ENCODE measurements around the gene RASGRP4. TPM values are rescaled to one million over a fixed set of nuclear protein-coding genes. Genes with fewer than 3 reads are reported as not detected.

RASGRP4 gene
- total RNA-seq, 1 experiment from 2014 or later, result not detected

DNA sequence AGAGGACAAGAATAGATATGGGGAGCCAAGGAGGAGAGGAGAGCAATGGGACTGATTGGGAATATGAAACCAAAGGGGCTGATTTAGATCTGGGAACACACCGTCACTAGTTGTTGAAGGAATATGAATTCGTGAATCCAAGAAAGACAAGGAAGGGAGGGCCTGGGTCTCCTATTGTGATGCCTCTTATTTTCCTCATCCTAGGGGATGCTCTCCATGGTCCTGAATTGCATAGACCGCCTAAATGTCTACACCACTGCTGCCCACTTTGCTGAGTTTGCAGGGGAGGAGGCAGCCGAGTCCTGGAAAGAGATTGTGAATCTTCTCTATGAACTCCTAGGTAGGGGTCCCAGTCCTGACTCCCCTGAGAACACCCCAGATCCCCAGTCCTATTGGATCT lies 29.0 kb upstream of the RASGRP4 start:
- H3K9me3 ChIP-seq (ENCODE audit: low read depth, low read length, poor library complexity, severe bottlenecking), result no peaks in the 10 kb centered on the region
- CTCF ChIA-PET, result no interaction called here
- intact Hi-C loops (cut with micrococcal nuclease; ENCODE audit: unreplicated experiment), result no loop called here
- no peak for TF ChIP-seq EZH2 (IDR thresholded peaks at IDR 0.05; ENCODE audit: borderline replicate concordance, low read depth, low read length, poor library complexity, severe bottlenecking)
- no peak for TF ChIP-seq CTCF (conservative IDR thresholded peaks at IDR 0.05; ENCODE audit: low read depth, low read length)
- H3K27me3 ChIP-seq (replicated peaks; ENCODE audit: insufficient read depth, low read depth, low read length, poor library complexity), result no peaks in the 10 kb centered on the region
- H3K4me1 ChIP-seq (ENCODE audit: insufficient read depth, low read length, poor library complexity, severe bottlenecking), result no peaks in the 10 kb centered on the region
- no peak overlapping the region for H3K27ac ChIP-seq (ENCODE audit: low read depth, low read length, poor library complexity, severe bottlenecking)
- H3K36me3 ChIP-seq (ENCODE audit: insufficient read depth, low read length, poor library complexity, severe bottlenecking), result no peaks in the 10 kb centered on the region
- peak; percentile 62 for DNase-seq (ENCODE audit: low spot score)
- no peak overlapping the region for H3K4me3 ChIP-seq (ENCODE audit: low read depth, low read length, poor library complexity, severe bottlenecking)
- no TSS peak for BruUV-seq (replicated peaks)
- POLR2A ChIA-PET (ENCODE audit: low non-redundant PET), result no interaction called here

DNA sequence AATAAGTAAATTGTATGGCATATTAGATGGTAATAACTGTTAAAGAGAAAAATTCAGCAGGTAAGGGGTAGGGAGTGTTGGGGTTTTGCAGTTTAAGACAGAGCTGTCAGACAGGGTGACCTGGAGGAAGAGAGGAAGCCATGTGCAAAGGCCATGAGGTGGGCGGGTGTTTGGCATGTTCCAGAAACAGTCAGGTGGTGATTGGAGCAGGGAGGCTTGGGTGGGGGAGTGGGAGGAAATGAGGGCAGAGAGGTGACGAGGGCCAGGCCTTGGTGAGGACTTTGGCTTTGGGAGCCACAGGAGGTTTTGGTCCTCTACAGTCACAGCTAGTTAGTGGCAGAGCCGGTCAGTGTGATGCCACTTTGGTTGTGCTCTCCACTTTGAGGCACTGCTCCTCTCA lies 27.6 kb upstream of the RASGRP4 start:
- no TSS peak for BruUV-seq (replicated peaks)
- CTCF ChIA-PET, result no interaction called here
- Histone ChIP-seq H3K27ac (ENCODE audit: low read depth, low read length, poor library complexity, severe bottlenecking) (no peak overlapping the region), H3K9me3 (ENCODE audit: low read depth, low read length, poor library complexity, severe bottlenecking) (no peaks in the 10 kb centered on the region), H3K36me3 (ENCODE audit: insufficient read depth, low read length, poor library complexity, severe bottlenecking) (no peaks in the 10 kb centered on the region), H3K4me1 (ENCODE audit: insufficient read depth, low read length, poor library complexity, severe bottlenecking) (no peaks in the 10 kb centered on the region), H3K4me3 (ENCODE audit: low read depth, low read length, poor library complexity, severe bottlenecking) (no peak overlapping the region), H3K27me3 (replicated peaks; ENCODE audit: insufficient read depth, low read depth, low read length, poor library complexity) (no peaks in the 10 kb centered on the region)
- POLR2A ChIA-PET (ENCODE audit: low non-redundant PET), result no interaction called here
- no peak for TF ChIP-seq EZH2 (IDR thresholded peaks at IDR 0.05; ENCODE audit: borderline replicate concordance, low read depth, low read length, poor library complexity, severe bottlenecking)
- no peak for TF ChIP-seq CTCF (conservative IDR thresholded peaks at IDR 0.05; ENCODE audit: low read depth, low read length)
- intact Hi-C loops (cut with micrococcal nuclease; ENCODE audit: unreplicated experiment), result no loop called here
- no peak for DNase-seq (ENCODE audit: low spot score)

DNA sequence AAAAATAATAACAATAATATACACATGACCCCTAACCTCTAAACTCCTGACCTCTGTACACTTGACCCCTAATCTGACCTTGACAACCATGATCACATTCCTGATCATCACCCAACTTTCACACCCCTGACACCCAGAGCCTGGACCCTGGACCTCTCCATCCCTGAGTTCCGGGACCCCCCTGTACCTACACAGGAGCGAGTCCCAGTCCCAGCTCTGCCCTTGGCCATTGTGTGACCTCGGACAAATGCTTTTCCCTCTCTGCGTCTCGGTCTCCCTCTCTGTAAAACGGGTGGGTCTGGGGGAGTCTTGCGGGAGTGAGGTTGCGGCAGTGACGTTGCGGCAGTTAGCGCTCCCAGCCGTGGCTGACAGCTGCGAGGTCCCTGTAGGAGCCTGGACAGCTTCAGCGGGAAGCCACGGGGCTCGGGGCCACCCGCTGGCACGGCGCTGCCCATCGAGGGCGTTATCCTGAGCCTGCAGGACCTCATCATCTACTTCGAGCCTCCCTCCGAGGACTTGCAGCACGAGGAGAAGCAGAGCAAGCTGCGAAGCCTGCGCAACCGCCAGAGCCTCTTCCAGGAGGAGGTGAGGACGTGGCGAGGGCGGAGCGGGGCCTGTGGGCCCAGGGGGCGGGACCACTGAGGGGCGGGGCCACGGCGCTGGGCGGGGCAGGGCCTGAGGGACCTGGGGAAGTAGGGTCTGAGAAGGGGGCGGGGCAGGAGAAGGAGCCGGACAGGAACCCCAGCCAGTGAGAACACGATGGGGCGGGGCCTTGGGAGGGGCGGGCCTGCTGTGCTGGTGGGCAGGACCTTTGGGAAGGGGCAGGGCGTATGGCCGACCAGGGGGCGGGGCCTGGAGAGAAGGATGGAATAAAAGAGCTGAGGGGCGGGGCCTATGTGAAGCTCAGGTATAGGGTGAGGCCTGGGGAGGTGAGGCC lies 26.7 kb upstream of the RASGRP4 start:
- POLR2A ChIA-PET (ENCODE audit: low non-redundant PET), result no interaction called here

More for the DNA sequence above, 26.7 kb upstream of the RASGRP4 start:
- Histone ChIP-seq H3K4me3 (ENCODE audit: low read depth, low read length, poor library complexity, severe bottlenecking) (no peak overlapping the region), H3K27me3 (replicated peaks; ENCODE audit: insufficient read depth, low read depth, low read length, poor library complexity) (no peaks in the 10 kb centered on the region), H3K4me1 (ENCODE audit: insufficient read depth, low read length, poor library complexity, severe bottlenecking) (no peaks in the 10 kb centered on the region), H3K36me3 (ENCODE audit: insufficient read depth, low read length, poor library complexity, severe bottlenecking) (no peaks in the 10 kb centered on the region), H3K27ac (ENCODE audit: low read depth, low read length, poor library complexity, severe bottlenecking) (no peak overlapping the region), H3K9me3 (ENCODE audit: low read depth, low read length, poor library complexity, severe bottlenecking) (no peaks in the 10 kb centered on the region)
- intact Hi-C loops (cut with micrococcal nuclease; ENCODE audit: unreplicated experiment), result no loop called here
- TF ChIP-seq CTCF (conservative IDR thresholded peaks at IDR 0.05; ENCODE audit: low read depth, low read length) (no peak), EZH2 (IDR thresholded peaks at IDR 0.05; ENCODE audit: borderline replicate concordance, low read depth, low read length, poor library complexity, severe bottlenecking) (no peak)
- CTCF ChIA-PET, result no interaction called here
- peak; percentile 38 for DNase-seq (ENCODE audit: low spot score)
- BruUV-seq (replicated peaks), result no TSS peak

Data from A673 (cell line).